Mesenchymal stem cell (in vitro differentiated cells and primary cell): ENCODE measurements around the gene GPA33.

Experiments used
- DNase-seq: peaks from one replicate; pipeline ENCODE4 v3.0.0-alpha.2; 2013
- H2AFZ ChIP-seq: one replicate; pipeline ENCODE4 v1.6.1; 2013; ENCODE audit warnings: low read depth, mild to moderate bottlenecking, control low read depth, inconsistent platforms, low read length, moderate library complexity
- H2AK5ac ChIP-seq: 2 replicates; pipeline ENCODE4 v1.6.1; 2013; ENCODE audit warnings: low read length, moderate library complexity, mild to moderate bottlenecking, inconsistent platforms; ENCODE audit not compliant: severe bottlenecking
- H2BK120ac ChIP-seq: one replicate; pipeline ENCODE4 v1.6.1; 2013; ENCODE audit warnings: low read depth, mild to moderate bottlenecking, inconsistent platforms, low read length, moderate library complexity
- H2BK12ac ChIP-seq, 2 experiments: one replicate each; pipeline ENCODE4 v1.6.1; 2013; ENCODE audit warnings: inconsistent platforms in 2 of 2, low read length in 2 of 2, mild to moderate bottlenecking in 2 of 2, moderate library complexity in 2 of 2, control low read depth in 1 of 2
- H2BK15ac ChIP-seq: one replicate; pipeline ENCODE4 v1.6.1; 2013; ENCODE audit warnings: mild to moderate bottlenecking, low read depth, inconsistent platforms; ENCODE audit not compliant: poor library complexity, severe bottlenecking
- H2BK5ac ChIP-seq: 2 replicates; pipeline ENCODE4 v1.6.1; 2013; ENCODE audit warnings: low read depth, mild to moderate bottlenecking, low read length, control low read depth, inconsistent platforms; ENCODE audit not compliant: poor library complexity, severe bottlenecking
- H3K14ac ChIP-seq, 2 experiments: one replicate each; pipeline ENCODE4 v1.6.1; 2013; ENCODE audit warnings: inconsistent platforms in 2 of 2, low read length in 2 of 2, control low read depth in 1 of 2, mild to moderate bottlenecking in 1 of 2, moderate library complexity in 1 of 2
- H3K18ac ChIP-seq, 2 experiments: one replicate each; pipeline ENCODE4 v1.6.1; 2013; ENCODE audit warnings: inconsistent platforms in 2 of 2, low read length in 2 of 2, control low read depth in 1 of 2, low read depth in 1 of 2, mild to moderate bottlenecking in 1 of 2
- H3K23ac ChIP-seq, 2 experiments: one replicate each; pipeline ENCODE4 v1.6.1; 2013; ENCODE audit warnings: inconsistent platforms in 2 of 2, low read length in 2 of 2, mild to moderate bottlenecking in 2 of 2, moderate library complexity in 2 of 2, control low read depth in 1 of 2
- H3K27ac ChIP-seq: 2 replicates; pipeline ENCODE4 v1.5.1; 2013; ENCODE audit warnings: mild to moderate bottlenecking, moderate library complexity, low read length, control low read depth, inconsistent platforms; ENCODE audit not compliant: poor library complexity, severe bottlenecking
- H3K27me3 ChIP-seq, 2 experiments: 2 replicates each; pipeline versions ENCODE4 v1.6.1 to v1.7.0; 2013; ENCODE audit warnings: low read length in 2 of 2, mild to moderate bottlenecking in 2 of 2, moderate library complexity in 2 of 2, control low read depth in 1 of 2, inconsistent platforms in 1 of 2; ENCODE audit not compliant: control insufficient read depth in 1 of 2, insufficient read depth in 1 of 2
- H3K36me3 ChIP-seq, 2 experiments: 2 replicates each; pipeline versions ENCODE4 v1.6.1 to v1.7.0; 2013; ENCODE audit warnings: low read length in 2 of 2, control low read depth in 1 of 2, inconsistent platforms in 1 of 2, low read depth in 1 of 2, mild to moderate bottlenecking in 1 of 2; ENCODE audit not compliant: insufficient read depth in 2 of 2, control insufficient read depth in 1 of 2
- H3K4ac ChIP-seq, 2 experiments: one replicate each; pipeline ENCODE4 v1.6.1; 2013; ENCODE audit warnings: inconsistent platforms in 2 of 2, low read length in 2 of 2, mild to moderate bottlenecking in 2 of 2, moderate library complexity in 2 of 2, control low read depth in 1 of 2, low read depth in 1 of 2
- H3K4me1 ChIP-seq: 2 replicates; pipeline ENCODE4 v1.6.1; 2013; ENCODE audit warnings: low read depth, low read length, control low read depth; ENCODE audit not compliant: control insufficient read depth, insufficient read depth
- H3K4me2 ChIP-seq: 2 replicates; pipeline ENCODE4 v1.6.1; 2013; ENCODE audit warnings: low read length, mild to moderate bottlenecking, inconsistent platforms; ENCODE audit not compliant: poor library complexity, severe bottlenecking
- H3K4me3 ChIP-seq, 2 experiments: 2 replicates each; pipeline versions ENCODE4 v1.5.1 to v1.7.0; 2013; ENCODE audit warnings: low read length in 2 of 2, mild to moderate bottlenecking in 2 of 2, control low read depth in 1 of 2, low read depth in 1 of 2; ENCODE audit not compliant: insufficient read depth in 1 of 2
- H3K79me1 ChIP-seq: replicated peaks from 2 replicates; pipeline ENCODE4 v1.6.1; 2013; ENCODE audit warnings: mild to moderate bottlenecking, control low read depth, low read length, inconsistent platforms; ENCODE audit not compliant: poor library complexity, severe bottlenecking
- H3K9ac ChIP-seq: 2 replicates; pipeline ENCODE4 v1.7.0; 2013; ENCODE audit warnings: mild to moderate bottlenecking, low read length, moderate library complexity
- H3K9me3 ChIP-seq: 2 replicates; pipeline ENCODE4 v1.7.0; 2013; ENCODE audit warnings: mild to moderate bottlenecking, low read length; ENCODE audit not compliant: control insufficient read depth
- H4K8ac ChIP-seq: one replicate; pipeline ENCODE4 v1.6.1; 2013; ENCODE audit warnings: inconsistent platforms, mild to moderate bottlenecking, low read length, moderate library complexity
- H4K91ac ChIP-seq: one replicate; pipeline ENCODE4 v1.6.1; 2013; ENCODE audit warnings: mild to moderate bottlenecking, low read length, inconsistent platforms
- WGBS: methylation state at CpG from one replicate; pipeline ENCODE4 v1.1.7; 2013; ENCODE audit warnings: mixed read lengths; 5-methylcytosine and 5-hydroxymethylcytosine counted together

Gene GPA33

DNA sequence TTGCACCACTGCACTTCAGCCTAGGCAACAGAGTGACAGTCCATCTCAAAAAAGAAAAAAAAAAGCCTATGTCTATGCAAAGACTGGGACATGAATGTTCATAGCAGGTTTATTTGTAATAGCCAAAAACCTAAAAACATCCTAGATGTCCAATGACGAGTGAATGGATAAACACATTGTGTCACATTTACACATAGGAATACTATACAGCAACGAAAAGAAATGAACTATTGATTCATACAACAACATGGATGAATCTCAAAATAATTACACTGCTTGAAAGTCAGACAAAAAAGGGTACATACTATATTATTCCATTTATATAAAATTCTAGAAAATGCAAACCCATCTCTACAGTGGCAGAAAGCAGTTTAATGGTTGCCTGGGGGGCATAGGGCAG is 11.6 kb upstream of the GPA33 start:
- Histone ChIP-seq H3K4me2 (no peak overlapping the region), H3K4me3 (no peak overlapping the region), H3K18ac (no peak overlapping the region), H3K4ac (no peak overlapping the region), H3K23ac (no peak overlapping the region), H2BK120ac (no peak overlapping the region), H3K4me1 (peaks cover 5% of the 10 kb centered on the region), H2AK5ac (no peak overlapping the region), H3K27ac (no peak overlapping the region), H4K91ac (no peak overlapping the region), H3K79me1 (no peaks in the 10 kb centered on the region), H2BK15ac (no peak overlapping the region), H3K9me3 (no peaks in the 10 kb centered on the region), H3K9ac (no peak overlapping the region), H3K14ac (no peak overlapping the region), H2BK5ac (no peak overlapping the region), H3K27me3 (peaks cover 0 to 30% of the 10 kb centered on the region in 2 experiments), H3K36me3 (no peaks in the 10 kb centered on the region), H2AFZ (no peak overlapping the region), H2BK12ac (no peak overlapping the region), H4K8ac (no peak overlapping the region)
- no peak for DNase-seq
- WGBS = 94% methylated on average over 2 of the region's 2 CpGs

DNA sequence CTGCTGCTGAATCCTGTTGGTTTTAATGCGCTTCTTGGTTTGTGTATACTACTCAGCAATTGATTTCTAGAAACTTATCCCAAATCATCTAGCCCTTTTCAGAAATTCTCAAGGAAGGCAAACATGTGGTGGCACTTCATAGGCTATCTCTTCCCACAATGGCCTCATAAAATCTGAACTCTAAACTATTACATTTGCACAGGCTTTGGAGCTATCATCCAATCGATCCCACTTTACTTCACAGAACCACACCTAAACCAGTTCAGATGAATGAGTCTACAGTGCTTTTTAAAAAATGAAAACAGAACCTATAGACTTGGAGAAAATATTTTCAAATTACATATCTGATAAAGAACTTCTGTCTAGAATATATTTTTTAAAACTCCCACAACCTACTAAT is 10.6 kb upstream of the GPA33 start:
- Histone ChIP-seq H2BK120ac (no peak overlapping the region), H3K79me1 (no peaks in the 10 kb centered on the region), H4K91ac (no peak overlapping the region), H2BK15ac (no peak overlapping the region), H3K9ac (no peak overlapping the region), H2AFZ (no peak overlapping the region), H3K23ac (no peak overlapping the region), H3K9me3 (no peaks in the 10 kb centered on the region), H3K27me3 (peaks cover 0 to 24% of the 10 kb centered on the region in 2 experiments), H3K4me2 (no peak overlapping the region), H3K14ac (no peak overlapping the region), H3K36me3 (no peaks in the 10 kb centered on the region), H3K27ac (no peak overlapping the region), H2BK12ac (no peak overlapping the region), H2BK5ac (no peak overlapping the region), H3K4ac (no peak overlapping the region), H2AK5ac (no peak overlapping the region), H3K4me1 (peaks cover 5% of the 10 kb centered on the region), H3K4me3 (no peak overlapping the region), H3K18ac (no peak overlapping the region), H4K8ac (no peak overlapping the region)
- DNase-seq = no peak
- 100% methylated on average over 1 of the region's 2 CpGs for WGBS

DNA sequence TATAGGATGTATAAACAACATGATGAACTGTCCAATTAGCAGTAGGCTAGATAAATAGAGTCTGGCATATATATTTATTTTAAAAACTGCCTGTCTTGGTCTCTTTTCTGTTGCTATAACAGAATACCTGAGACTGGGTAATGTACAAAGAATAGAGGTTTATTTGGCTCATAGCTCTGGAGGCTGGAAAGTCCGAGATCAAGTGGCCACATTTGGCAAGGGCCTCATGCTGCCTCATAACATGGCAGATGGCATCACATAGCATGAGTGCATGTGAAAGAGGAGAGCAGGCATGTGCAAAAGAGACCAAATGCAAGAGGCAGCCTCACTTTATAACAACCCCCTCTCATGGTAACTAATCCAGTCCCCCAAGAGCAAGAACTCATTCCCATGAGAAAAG is 9.7 kb upstream of the GPA33 start:
- no peak overlapping the region for H2AK5ac ChIP-seq
- H3K4me2 ChIP-seq = no peak overlapping the region
- no peaks in the 10 kb centered on the region for H3K79me1 ChIP-seq
- H2BK15ac ChIP-seq = no peak overlapping the region
- no peak overlapping the region for H3K4me3 ChIP-seq
- no peak overlapping the region for H3K14ac ChIP-seq
- WGBS = 58% methylated on average over 1 of the region's 1 CpG
- no peak overlapping the region for H3K27ac ChIP-seq
- H4K91ac ChIP-seq = no peak overlapping the region
- no peak overlapping the region for H2AFZ ChIP-seq
- H3K9me3 ChIP-seq = no peaks in the 10 kb centered on the region
- H3K27me3 ChIP-seq = peaks cover 0 to 16% of the 10 kb centered on the region in 2 experiments
- DNase-seq = no peak
- no peak overlapping the region for H2BK12ac ChIP-seq
- H2BK5ac ChIP-seq = no peak overlapping the region
- H3K23ac ChIP-seq = no peak overlapping the region
- H4K8ac ChIP-seq = no peak overlapping the region
- H3K18ac ChIP-seq = no peak overlapping the region
- H2BK120ac ChIP-seq = no peak overlapping the region
- H3K9ac ChIP-seq = no peak overlapping the region
- peaks cover 5% of the 10 kb centered on the region for H3K4me1 ChIP-seq
- H3K36me3 ChIP-seq = no peaks in the 10 kb centered on the region
- no peak overlapping the region for H3K4ac ChIP-seq

DNA sequence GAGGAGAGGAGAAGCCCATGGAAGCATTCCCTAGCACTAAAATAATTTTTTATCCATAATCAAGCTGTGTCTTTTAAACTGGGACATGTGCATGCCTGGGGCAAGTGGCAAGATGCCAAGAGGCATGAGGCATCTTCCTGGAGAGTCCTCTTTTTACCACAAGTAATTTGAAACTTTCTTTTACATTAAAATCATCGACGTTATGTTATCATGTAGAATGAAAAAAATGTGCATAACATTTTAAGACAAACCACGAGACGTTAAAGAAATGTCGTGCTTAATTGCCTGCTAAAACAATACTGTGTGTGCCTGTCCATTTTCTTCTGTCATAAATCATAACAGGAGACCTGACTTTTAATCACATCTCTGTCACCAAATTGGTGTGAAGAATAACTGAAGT is 5.2 kb upstream of the GPA33 start:
- no CpG with 5 or more reads among the region's 5 CpGs for WGBS
- no peak overlapping the region for H3K4me2 ChIP-seq
- no peak overlapping the region for H4K8ac ChIP-seq
- H3K23ac ChIP-seq = no peak overlapping the region
- H3K9ac ChIP-seq = no peak overlapping the region
- peaks cover 0 to 4% of the 10 kb centered on the region in 2 experiments for H3K27me3 ChIP-seq
- H3K4ac ChIP-seq = no peak overlapping the region
- H2AK5ac ChIP-seq = no peak overlapping the region
- H3K4me1 ChIP-seq = peaks cover 2% of the 10 kb centered on the region
- no peaks in the 10 kb centered on the region for H3K9me3 ChIP-seq
- H4K91ac ChIP-seq = no peak overlapping the region
- H3K4me3 ChIP-seq = no peak overlapping the region
- no peak overlapping the region for H3K18ac ChIP-seq
- no peak overlapping the region for H3K27ac ChIP-seq
- no peak overlapping the region for H2BK15ac ChIP-seq
- no peak overlapping the region for H2BK120ac ChIP-seq
- no peaks in the 10 kb centered on the region for H3K36me3 ChIP-seq
- no peak overlapping the region for H2BK12ac ChIP-seq
- H2BK5ac ChIP-seq = no peak overlapping the region
- H2AFZ ChIP-seq = no peak overlapping the region
- H3K79me1 ChIP-seq = no peaks in the 10 kb centered on the region
- DNase-seq = peak; percentile 35
- no peak overlapping the region for H3K14ac ChIP-seq
